Measurements from ENCODE around the gene LPCAT3. TPM values are rescaled to one million over a fixed set of nuclear protein-coding genes. Genes with fewer than 3 reads are reported as not detected.

Gene LPCAT3
- polyA plus RNA-seq, 1 donor (not counting 4 experiments of a cell fraction or from before 2014, with no cell fraction given), result 69.1 TPM

GRCh38 chr12:6980740-6981139, 37.5 kb downstream of the LPCAT3 start:
- Histone ChIP-seq H3K36me3 (ENCODE audit: control insufficient read depth in 2 of 2, extremely low read depth in 1 of 2, insufficient read depth in 2 of 2, low read length in 2 of 2) (peaks cover 20 to 49% of the 10 kb centered on the region in 2 experiments), H3K79me2 (ENCODE audit: control insufficient read depth, insufficient read depth, low read length) (no peaks in the 10 kb centered on the region), H3K9me3 (ENCODE audit: control insufficient read depth, low read depth, low read length) (no peaks in the 10 kb centered on the region), H2AFZ (ENCODE audit: control insufficient read depth, low read length) (no peak overlapping the region), H3K27me3 (ENCODE audit: control insufficient read depth, extremely low read depth, insufficient read depth, low read length) (no peaks in the 10 kb centered on the region), H3K4me2 (ENCODE audit: control insufficient read depth, extremely low read depth, insufficient read depth, low read depth, low read length) (no peak overlapping the region), H3K4me3 (ENCODE audit: control insufficient read depth in 2 of 3, extremely low read depth in 1 of 3, insufficient read depth in 2 of 3, low read depth in 1 of 3, low read length in 3 of 3) (no peak overlapping the region), H3K4me1 (ENCODE audit: control insufficient read depth, extremely low read depth, insufficient read depth, low read length) (peaks cover 21% of the 10 kb centered on the region), H3K9me1 (ENCODE audit: control insufficient read depth, extremely low read depth, insufficient read depth, low read length) (no peaks in the 10 kb centered on the region), H3K9ac (ENCODE audit: control insufficient read depth, extremely low read depth, insufficient read depth, low read length) (no peak overlapping the region), H3K27ac (ENCODE audit: control insufficient read depth, insufficient read depth, low read length) (no peak overlapping the region), H4K20me1 (ENCODE audit: control insufficient read depth, extremely low read depth, insufficient read depth, low read length) (peaks cover 3% of the 10 kb centered on the region)
- FAIRE-seq, result no peak
- dilution Hi-C loops (cut with MboI; ENCODE audit: extremely low pct_ligation_motif_present, low sequenced_read_pairs), result no loop called here
- TF ChIP-seq EZH2 (IDR thresholded peaks at IDR 0.05; ENCODE audit: low read length) (no peak), CTCF (optimal IDR thresholded peaks at IDR 0.05 in 1 of 3, IDR thresholded peaks at IDR 0.05 in 1 of 3, conservative IDR thresholded peaks at IDR 0.05 in 1 of 3; ENCODE audit: extremely low read depth in 1 of 3, insufficient read depth in 2 of 3, low read length in 3 of 3) (no peak)
- DNase-seq (ENCODE audit: low read depth, low spot score), result no peak

- Histone ChIP-seq H3K36me3 (ENCODE audit: control insufficient read depth in 2 of 2, extremely low read depth in 1 of 2, insufficient read depth in 2 of 2, low read length in 2 of 2) (peaks cover 26 to 55% of the 10 kb centered on the region in 2 experiments), H3K9me3 (ENCODE audit: control insufficient read depth, low read depth, low read length) (no peaks in the 10 kb centered on the region), H3K4me1 (ENCODE audit: control insufficient read depth, extremely low read depth, insufficient read depth, low read length) (peaks cover 21% of the 10 kb centered on the region), H3K4me2 (ENCODE audit: control insufficient read depth, extremely low read depth, insufficient read depth, low read depth, low read length) (no peak overlapping the region), H3K27me3 (ENCODE audit: control insufficient read depth, extremely low read depth, insufficient read depth, low read length) (no peaks in the 10 kb centered on the region), H3K27ac (ENCODE audit: control insufficient read depth, insufficient read depth, low read length) (no peak overlapping the region), H2AFZ (ENCODE audit: control insufficient read depth, low read length) (no peak overlapping the region), H3K9ac (ENCODE audit: control insufficient read depth, extremely low read depth, insufficient read depth, low read length) (no peak overlapping the region), H3K4me3 (ENCODE audit: control insufficient read depth in 2 of 3, extremely low read depth in 1 of 3, insufficient read depth in 2 of 3, low read depth in 1 of 3, low read length in 3 of 3) (no peak overlapping the region), H3K9me1 (ENCODE audit: control insufficient read depth, extremely low read depth, insufficient read depth, low read length) (no peaks in the 10 kb centered on the region), H4K20me1 (ENCODE audit: control insufficient read depth, extremely low read depth, insufficient read depth, low read length) (peaks cover 3% of the 10 kb centered on the region), H3K79me2 (ENCODE audit: control insufficient read depth, insufficient read depth, low read length) (no peaks in the 10 kb centered on the region)
- dilution Hi-C loops (cut with MboI; ENCODE audit: extremely low pct_ligation_motif_present, low sequenced_read_pairs), result no loop called here
- DNase-seq (ENCODE audit: low read depth, low spot score) (no peak), FAIRE-seq (no peak)
- TF ChIP-seq EZH2 (IDR thresholded peaks at IDR 0.05; ENCODE audit: low read length) (no peak), CTCF (optimal IDR thresholded peaks at IDR 0.05 in 1 of 3, IDR thresholded peaks at IDR 0.05 in 1 of 3, conservative IDR thresholded peaks at IDR 0.05 in 1 of 3; ENCODE audit: extremely low read depth in 1 of 3, insufficient read depth in 2 of 3, low read length in 3 of 3) (no peak)
Observed at GRCh38 chr12:6980075-6980474, 38.2 kb downstream of the LPCAT3 start.
